HEK293T (cell line): Measurements from ENCODE around the gene GRM7.

Source experiments
- FOXK2 ChIP-seq: fragments of 450-650 bp; IDR thresholded peaks from 2 replicates; pipeline ENCODE4 v1.6.1; 2016; ENCODE audit warnings: mild to moderate bottlenecking
- FOXM1 ChIP-seq: fragments of 450-650 bp; IDR thresholded peaks from 2 replicates; pipeline ENCODE4 v1.6.1; 2017; ENCODE audit warnings: mild to moderate bottlenecking, borderline replicate concordance
- LEF1 ChIP-seq: fragments of 450-650 bp; IDR thresholded peaks from 2 replicates; pipeline ENCODE4 v1.6.1; 2017; ENCODE audit warnings: mild to moderate bottlenecking, borderline replicate concordance
- NFRKB ChIP-seq: fragments of 450-650 bp; IDR thresholded peaks from 2 replicates; pipeline ENCODE4 v1.6.1; 2016; ENCODE audit warnings: mild to moderate bottlenecking, moderate library complexity
- SUZ12 ChIP-seq: fragments of 450-650 bp; IDR thresholded peaks from 2 replicates; pipeline ENCODE4 v1.6.1; 2016; ENCODE audit warnings: mild to moderate bottlenecking

DNA sequence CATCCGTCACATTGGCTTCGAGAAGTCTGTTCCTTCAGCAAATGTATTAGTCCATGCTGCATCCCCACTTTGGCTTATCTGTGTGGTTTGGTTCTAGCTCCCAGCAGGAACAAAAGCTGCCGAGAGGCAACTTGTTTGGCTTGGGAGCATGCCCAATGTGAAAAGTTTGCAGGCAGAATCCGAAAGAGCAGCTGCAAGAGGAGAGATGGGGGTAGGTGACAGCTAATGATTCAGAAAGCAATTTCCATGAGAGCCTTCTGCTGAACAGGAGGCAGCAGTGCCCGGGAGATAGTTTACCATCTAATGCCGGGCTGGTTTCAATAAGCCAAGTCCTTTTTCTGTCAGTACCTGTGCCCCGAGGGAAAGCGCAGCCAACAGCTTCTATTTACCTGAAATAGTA lies 60.2 kb downstream of the GRM7 start:
- no peak for TF ChIP-seq NFRKB
- TF ChIP-seq LEF1, result no peak
- TF ChIP-seq FOXK2, result no peak
- TF ChIP-seq FOXM1, result no peak
- TF ChIP-seq SUZ12, result no peak
